ENCODE measurements around the gene SORBS2. TPM values are rescaled to one million over a fixed set of nuclear protein-coding genes. Genes with fewer than 3 reads are reported as not detected.

The SORBS2 gene
- total and polyA plus RNA-seq, 2 of the 8 experiments (the other 6 are each of a cell fraction or from before 2014, with no cell fraction given) = 73.0 to 87.1 TPM

DNA sequence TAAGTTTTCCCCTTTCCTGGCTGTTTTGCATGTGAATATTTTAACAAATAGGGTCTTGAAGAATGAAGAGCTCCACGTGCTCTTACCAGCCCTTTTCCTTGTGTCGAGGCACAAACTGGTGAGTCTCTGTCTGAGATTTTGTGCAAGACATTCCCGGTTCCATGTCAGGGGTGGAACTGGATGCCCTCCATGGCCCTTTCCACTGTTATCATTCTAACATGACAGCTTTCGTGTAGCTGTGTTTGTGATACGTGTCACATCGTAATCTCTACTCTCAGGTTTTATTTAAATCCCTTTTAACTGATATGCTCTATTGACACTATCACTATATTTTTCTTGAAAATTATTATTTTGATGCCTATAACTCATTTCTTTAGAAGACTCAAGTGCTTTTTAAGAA, 130.4 kb downstream of the SORBS2 start:
- FAIRE-seq = no peak
- H3K14ac ChIP-seq (ENCODE audit: insufficient read length) = no peak overlapping the region
- no peak overlapping the region for H3K4ac ChIP-seq (replicated peaks; ENCODE audit: insufficient read length, low read depth, low read length)
- H3K79me1 ChIP-seq (ENCODE audit: low read depth, low read length) = no peaks in the 10 kb centered on the region
- peaks cover 0 to 3% (median 1%) of the 10 kb centered on the region in 4 experiments; a peak in 3 of 7 replicates for H3K4me1 ChIP-seq (replicated peaks in 1 of 4; ENCODE audit: control insufficient read depth in 3 of 4, insufficient read depth in 4 of 4, low read length in 3 of 4)
- H2BK5ac ChIP-seq (ENCODE audit: low read depth, low read length) = no peak overlapping the region
- no peak overlapping the region for H3K56ac ChIP-seq (replicated peaks; ENCODE audit: insufficient read length, low read depth, low read length)
- H4K8ac ChIP-seq (ENCODE audit: extremely low read depth, insufficient read depth, low read length) = no peak overlapping the region
- no peak overlapping the region for H3K23ac ChIP-seq (ENCODE audit: insufficient read length)
- H4K91ac ChIP-seq (replicated peaks; ENCODE audit: insufficient read length, low read length) = no peak overlapping the region
- no peak overlapping the region for H4K5ac ChIP-seq (ENCODE audit: insufficient read length, low read depth, low read length)
- no peak overlapping the region for H2AK5ac ChIP-seq (ENCODE audit: low read depth, low read length)
- no peak overlapping the region for H2BK120ac ChIP-seq (replicated peaks; ENCODE audit: low read depth, low read length)
- no peaks in the 10 kb centered on the region for H3K79me2 ChIP-seq (ENCODE audit: control insufficient read depth in 1 of 2, insufficient read depth in 2 of 2, low read length in 2 of 2)
- H3K18ac ChIP-seq (ENCODE audit: extremely low read depth, low read length) = peak overlapping the region; percentile 17; the same call in 1 of the 2 replicates
- CTCF ChIA-PET (ENCODE audit: partially characterized antibody) = interaction anchor here (0.6 to 1.6 kb wide), 6 partner anchors 11 to 340 kb away, joined by 3 to 4 read pairs (median 3); no protein-coding TSS in a partner anchor
- no peak overlapping the region for H3K4me2 ChIP-seq (ENCODE audit: insufficient read depth in 1 of 2, low read depth in 2 of 2, low read length in 2 of 2)
- POLR2A ChIA-PET (ENCODE audit: partially characterized antibody) = interaction anchor here (1.0 kb wide), 1 partner anchor 11 kb away, joined by 3 read pairs; no protein-coding TSS in a partner anchor
- 89% methylated on average over 6 of the region's 6 CpGs; no CpG with 5 or more reads in 1 of the 2 experiments for WGBS, 2 experiments (ENCODE audit: extremely low coverage in 1 of 2, insufficient coverage in 1 of 2, insufficient read length in 1 of 2, insufficient replicate concordance in 2 of 2, low coverage in 1 of 2, low lambda C conversion rate in 2 of 2, missing lambda C conversion rate in 1 of 2)
- 0 out of 4 replicates have a peak, but pooled peaks cover 0 to under 1% of the 10 kb centered on the region in 2 experiments for H3K9me3 ChIP-seq (ENCODE audit: insufficient read depth in 2 of 2, low read depth in 1 of 2, low read length in 1 of 2)
- no peak overlapping the region for H2AFZ ChIP-seq (ENCODE audit: low read length)
- H3K9ac ChIP-seq (replicated peaks in 1 of 4; ENCODE audit: extremely low read depth in 1 of 4, low read depth in 3 of 4, low read length in 3 of 4) = no peak overlapping the region
- no peaks in the 10 kb centered on the region for H3K27me3 ChIP-seq (replicated peaks in 1 of 4; ENCODE audit: control insufficient read depth in 3 of 4, extremely low read depth in 1 of 4, insufficient read depth in 3 of 4, low read length in 3 of 4)
- no peak overlapping the region for H3K4me3 ChIP-seq (ENCODE audit: extremely low read depth in 1 of 4, insufficient read depth in 2 of 4, low read depth in 3 of 4, low read length in 4 of 4)
- H3K23me2 ChIP-seq (ENCODE audit: low read depth, low read length) = no peaks in the 10 kb centered on the region
- peak overlapping the region; percentile 53; the same call in 1 of the 2 replicates for H2BK20ac ChIP-seq (ENCODE audit: low read length)
- H3K36me3 ChIP-seq (ENCODE audit: control insufficient read depth in 2 of 4, insufficient read depth in 4 of 4, low read length in 3 of 4) = peaks cover 0 to 7% (median 0%) of the 10 kb centered on the region in 4 experiments; a peak in 2 of 8 replicates
- no peak for DNase-seq (ENCODE audit: low read depth in 1 of 2, low spot score in 2 of 2)
- H4K20me1 ChIP-seq (replicated peaks in 1 of 2; ENCODE audit: control insufficient read depth in 1 of 2, insufficient read depth in 2 of 2, low read length in 2 of 2) = no peaks in the 10 kb centered on the region
- H3K27ac ChIP-seq (ENCODE audit: low read depth, low read length) = no peak overlapping the region
- no peak overlapping the region; the same call in 1 of the 2 replicates for H2BK12ac ChIP-seq (ENCODE audit: low read depth, low read length)
- no peak overlapping the region for H2BK15ac ChIP-seq (ENCODE audit: low read length)
- TF ChIP-seq, protein P1, sequence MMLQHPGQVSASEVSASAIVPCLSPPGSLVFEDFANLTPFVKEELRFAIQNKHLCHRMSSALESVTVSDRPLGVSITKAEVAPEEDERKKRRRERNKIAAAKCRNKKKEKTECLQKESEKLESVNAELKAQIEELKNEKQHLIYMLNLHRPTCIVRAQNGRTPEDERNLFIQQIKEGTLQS (IDR thresholded peaks at IDR 0.05; ENCODE audit: insufficient read depth, low read depth, low read length) = no peak
- TF ChIP-seq KDM4A (IDR thresholded peaks at IDR 0.05; ENCODE audit: low read depth, low read length, severe bottlenecking) (no peak), CHD2 (IDR thresholded peaks at IDR 0.05; ENCODE audit: low read length) (no peak), SAP30 (IDR thresholded peaks at IDR 0.05; ENCODE audit: insufficient read depth, insufficient replicate concordance, low read length) (no peak), RFX5 (IDR thresholded peaks at IDR 0.05; ENCODE audit: borderline replicate concordance, low read depth, low read length) (no peak), CBX5 (IDR thresholded peaks at IDR 0.05; ENCODE audit: low read depth, low read length) (no peak), RNF2 (IDR thresholded peaks at IDR 0.05; ENCODE audit: borderline replicate concordance, low read depth, low read length, missing control alignments, poor library complexity, severe bottlenecking) (no peak), POLR2AphosphoS5 (IDR thresholded peaks at IDR 0.05; ENCODE audit: low read depth, low read length) (no peak), JUND (IDR thresholded peaks at IDR 0.05; ENCODE audit: low read length) (no peak), RAD21 (IDR thresholded peaks at IDR 0.05 in 1 of 2, conservative IDR thresholded peaks at IDR 0.05 in 1 of 2; ENCODE audit: low read depth in 2 of 2, low read length in 2 of 2) (no peak), SRF (IDR thresholded peaks at IDR 0.05; ENCODE audit: low read depth, low read length) (no peak), NRF1 (IDR thresholded peaks at IDR 0.05; ENCODE audit: low read depth, low read length) (no peak)
